Stimulated activated CD8-positive, alpha-beta memory T cell treated with anti-CD3 and anti-CD28 coated beads, Interleukin-7, amount 100 ng/mL, for 1 hour (primary cell): ENCODE results near the gene SLC15A4.
"Not testable (repeated sequence)": the region's sequence is repeated elsewhere in the genome, so short reads cannot be mapped to it uniquely, and the experiment has no call there.

Experiments used
- DNase-seq, 2 donors: peaks; one replicate each; pipeline ENCODE4 v3.0.0-alpha.2; 2020; ENCODE audit warnings: low read depth in 2 of 2

SLC15A4 gene

DNA sequence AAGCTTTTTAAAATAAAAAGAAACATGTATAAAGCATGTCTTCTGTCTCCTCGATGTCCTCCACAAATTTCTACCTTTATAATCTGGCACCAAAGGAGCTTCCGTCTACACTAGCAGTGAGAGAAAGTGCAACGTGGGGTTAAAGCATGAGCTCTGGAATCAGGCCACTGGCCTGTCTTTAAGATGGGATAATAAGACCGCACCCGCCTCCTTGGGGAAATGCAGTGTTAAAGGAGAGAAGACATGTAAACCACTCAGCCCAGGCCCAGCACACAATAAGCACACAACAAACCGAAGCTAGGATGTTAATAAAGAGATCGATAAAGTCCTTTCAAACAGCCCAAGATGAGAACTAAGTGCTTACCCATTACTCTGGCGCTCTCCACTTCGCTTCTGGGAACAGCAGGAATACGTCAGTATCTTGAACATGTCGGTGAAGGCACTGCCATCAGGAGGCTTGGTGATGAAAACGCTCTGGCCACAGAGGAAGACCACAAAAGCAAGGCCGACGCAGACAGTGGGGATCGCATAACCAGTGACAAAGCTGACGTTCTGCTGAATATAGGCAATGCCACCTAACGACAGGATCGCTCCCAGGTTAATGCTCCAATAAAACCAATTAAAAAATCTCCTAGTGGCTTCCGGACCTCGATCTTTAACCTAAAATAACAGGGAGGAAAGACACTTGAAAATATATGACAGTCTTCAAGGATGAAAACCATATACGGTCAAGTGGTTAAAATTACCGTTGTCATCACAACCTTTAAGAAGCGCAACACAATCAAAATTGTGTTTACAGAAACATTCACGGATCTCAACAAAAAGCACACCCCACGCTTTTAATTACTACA, 9.1 kb downstream of the SLC15A4 start:
- DNase-seq = no peak

DNA sequence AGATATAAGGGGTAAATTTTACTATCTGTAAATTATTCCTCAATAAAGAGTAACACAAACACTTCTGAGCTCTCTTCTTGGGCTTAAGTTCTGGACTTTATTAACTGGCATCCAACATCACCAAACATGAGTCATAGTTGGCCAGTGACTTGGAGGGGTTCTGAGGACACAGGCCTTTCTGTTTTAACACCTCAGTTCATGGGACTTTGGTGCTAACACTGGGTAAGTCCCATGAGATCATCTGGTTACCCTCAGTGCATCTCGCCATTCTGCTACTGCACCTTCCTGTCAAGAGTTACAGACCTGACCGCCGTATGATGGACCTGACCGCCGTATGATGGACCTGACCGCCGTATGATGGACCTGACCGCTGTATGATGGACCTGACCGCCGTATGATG, 9.9 kb downstream of the SLC15A4 start:
- DNase-seq = no peak

DNA sequence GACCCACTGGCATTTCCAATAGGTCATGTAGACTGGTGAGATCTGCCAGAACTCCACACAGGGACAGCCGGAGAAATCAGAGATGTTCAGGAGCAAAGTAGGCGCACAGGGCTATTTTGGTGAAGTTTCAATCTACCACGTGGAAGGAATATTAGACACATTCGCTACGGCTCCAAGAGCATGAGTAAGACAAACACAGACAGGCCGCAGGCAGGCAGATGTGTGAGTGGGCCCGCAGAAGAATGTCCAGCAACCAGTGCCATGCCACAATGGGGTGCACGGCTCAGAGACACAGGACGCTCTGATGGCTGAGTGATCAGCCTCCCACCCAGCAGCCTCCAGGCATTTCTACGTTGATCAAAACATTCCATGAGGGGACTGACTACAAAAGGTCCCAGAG, 10.4 kb downstream of the SLC15A4 start:
- no peak for DNase-seq

DNA sequence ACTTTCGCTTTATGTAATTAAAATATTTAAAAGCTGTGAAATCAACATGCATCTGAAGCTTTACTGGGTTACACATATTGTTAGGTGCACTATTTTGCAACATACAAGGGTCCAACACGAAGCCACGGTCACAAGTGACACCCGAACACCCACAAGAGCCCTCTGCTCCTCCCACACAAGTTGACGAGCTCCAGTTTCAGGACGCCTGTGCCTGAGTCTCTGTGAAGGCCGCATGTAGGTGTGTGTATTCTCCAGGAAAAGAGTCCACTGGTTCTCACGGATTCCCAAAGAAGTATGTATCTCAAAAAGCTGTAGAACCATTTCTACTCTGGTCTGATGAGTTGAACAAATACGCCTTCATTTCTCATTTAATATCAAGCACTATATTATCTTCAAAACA, 12.0 kb downstream of the SLC15A4 start:
- DNase-seq = no peak

DNA sequence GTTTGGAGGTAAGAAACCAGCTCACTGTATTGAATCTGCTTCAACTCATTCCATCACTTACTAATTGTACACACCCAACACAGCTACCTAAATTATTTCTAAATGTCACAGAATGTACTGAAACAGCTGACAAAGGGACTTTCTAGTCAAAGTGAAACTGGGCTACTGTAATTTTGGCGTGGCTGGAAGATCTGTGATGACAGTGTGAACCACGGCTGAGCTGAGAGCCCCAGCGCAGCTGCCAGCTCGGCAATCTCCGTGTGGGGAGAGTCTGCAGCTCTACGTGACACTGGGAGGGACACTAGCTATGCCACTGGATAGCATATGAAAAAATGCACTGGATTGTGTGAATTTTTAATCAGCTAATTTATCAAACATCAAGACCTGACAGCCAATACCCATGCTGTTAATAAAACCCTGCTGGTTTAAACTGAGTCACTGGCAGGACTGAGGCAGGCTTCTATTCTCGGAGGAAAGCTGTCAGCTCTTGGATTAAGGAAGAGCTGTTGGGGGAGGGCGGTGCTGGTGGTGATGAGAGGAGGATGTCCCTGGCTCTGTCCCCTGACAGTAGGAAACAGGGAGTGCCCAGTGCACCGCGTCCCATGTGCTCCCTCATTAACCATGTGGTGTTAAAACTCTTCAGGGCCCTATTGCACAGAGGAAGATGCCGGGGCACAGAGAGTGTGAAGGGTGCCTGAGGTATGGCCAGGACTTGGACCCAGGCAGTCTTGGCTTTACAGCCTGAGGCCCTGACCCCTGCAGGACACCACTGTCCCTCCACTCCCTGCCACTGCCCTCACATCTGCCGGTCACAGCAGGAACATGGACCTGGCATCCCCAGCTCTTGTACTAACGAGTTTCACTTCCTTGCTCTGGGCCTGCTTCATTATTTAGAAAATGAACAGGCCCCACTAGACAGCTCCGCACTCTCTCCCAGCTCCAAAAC, 13.3 kb downstream of the SLC15A4 start:
- DNase-seq = no peak

DNA sequence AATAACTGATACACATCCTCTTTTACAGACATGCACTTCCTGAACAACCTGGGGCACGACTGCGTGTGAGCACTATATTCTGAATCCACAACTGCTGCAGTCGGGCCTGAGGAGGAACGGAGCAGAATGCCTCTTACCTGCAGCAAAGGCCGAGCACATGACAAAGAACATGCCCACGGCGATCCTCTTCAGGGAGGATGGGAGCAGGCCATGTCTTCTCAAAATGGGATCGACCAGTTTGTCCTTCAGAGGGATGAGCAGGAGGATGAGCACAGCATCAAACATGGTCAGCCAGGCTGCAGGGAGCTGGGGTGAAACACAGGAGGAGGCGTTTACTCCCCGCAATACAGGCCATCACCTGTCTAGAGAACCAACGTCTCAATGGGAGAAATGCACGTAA, 15.1 kb downstream of the SLC15A4 start:
- no peak for DNase-seq

DNA sequence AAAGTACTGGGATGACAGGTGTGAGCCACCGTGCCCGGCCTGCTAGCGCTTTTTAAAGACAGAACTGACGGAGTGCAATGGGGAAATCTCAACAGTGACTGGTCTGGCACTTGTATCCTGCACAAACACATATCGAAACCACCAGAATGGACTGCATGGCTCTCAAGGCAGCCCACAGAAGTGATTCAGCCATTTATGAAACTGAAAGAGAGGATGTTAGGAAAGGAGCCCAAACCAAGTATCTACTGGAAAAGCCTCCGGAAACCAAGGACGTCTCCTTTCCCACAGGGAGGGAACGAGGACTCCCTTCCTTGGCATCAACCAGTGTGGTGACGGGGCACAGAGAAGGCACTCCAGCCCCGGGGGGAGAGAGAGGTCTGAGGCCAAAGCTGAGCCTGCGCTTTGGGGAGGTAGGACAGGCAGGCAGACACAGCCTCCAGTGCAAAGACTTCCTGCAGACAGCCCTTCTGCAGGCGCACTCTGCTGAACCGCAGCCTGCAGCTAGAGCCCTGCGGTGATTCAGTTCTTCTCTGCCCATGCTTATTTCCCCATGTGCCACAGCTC, 16.5 kb downstream of the SLC15A4 start:
- no peak for DNase-seq

DNA sequence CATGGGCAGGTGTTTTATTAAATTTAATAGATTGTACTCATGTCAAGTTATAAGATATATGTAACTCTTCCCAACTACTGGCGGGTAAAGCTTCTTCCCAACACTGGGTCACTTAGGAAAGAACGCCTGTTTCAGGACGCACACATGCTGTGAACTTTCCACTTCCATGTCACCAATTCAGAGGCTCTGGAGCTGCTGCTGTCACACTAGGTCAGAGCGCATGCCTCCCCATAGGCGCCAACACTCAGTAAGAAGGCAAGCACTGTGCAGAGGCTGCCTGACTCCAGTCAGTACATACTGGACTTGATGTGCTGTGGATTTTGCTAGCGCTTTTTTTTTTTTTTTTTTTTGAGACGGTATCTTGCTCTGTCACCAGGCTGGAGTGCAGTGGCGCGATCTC, 17.2 kb downstream of the SLC15A4 start:
- DNase-seq = no peak

DNA sequence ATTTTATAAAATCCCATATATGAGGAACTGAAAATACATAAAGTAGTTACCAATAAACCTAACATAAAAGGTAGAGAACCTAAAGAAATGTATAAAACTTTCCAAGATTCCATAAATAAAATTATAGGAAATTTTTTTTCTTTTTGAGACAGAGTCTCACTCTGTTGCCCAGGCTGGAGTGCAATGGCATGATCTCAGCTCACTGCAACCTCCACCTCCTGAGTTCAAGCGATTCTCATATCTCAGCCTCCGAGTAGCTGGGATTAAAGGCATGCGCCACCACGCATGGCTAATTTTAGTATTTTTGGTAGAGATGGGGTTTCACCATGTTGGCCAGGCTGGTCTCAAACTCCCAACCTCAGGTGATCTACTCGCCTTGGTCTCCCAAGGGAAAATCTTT, 18.4 kb downstream of the SLC15A4 start:
- DNase-seq = not testable (repeated sequence)

DNA sequence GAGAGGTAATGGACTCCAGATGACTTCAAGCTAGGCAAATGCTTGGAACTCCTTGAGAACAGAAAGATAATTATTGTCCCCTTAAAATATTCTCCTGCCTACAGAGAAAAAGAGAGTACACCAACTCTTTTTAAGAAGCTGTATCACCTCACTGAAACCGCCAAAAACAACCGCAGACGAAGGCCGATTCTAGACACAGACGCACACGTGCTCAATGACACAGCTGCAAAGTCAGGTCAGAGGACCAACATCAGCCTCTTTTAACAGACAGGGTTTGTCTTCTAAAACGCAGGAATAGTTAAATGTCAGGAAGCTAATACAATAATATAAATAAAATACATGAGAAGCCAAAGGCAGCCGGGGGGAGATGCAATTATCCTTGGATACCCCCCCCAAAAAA, 19.0 kb downstream of the SLC15A4 start:
- no peak for DNase-seq

DNA sequence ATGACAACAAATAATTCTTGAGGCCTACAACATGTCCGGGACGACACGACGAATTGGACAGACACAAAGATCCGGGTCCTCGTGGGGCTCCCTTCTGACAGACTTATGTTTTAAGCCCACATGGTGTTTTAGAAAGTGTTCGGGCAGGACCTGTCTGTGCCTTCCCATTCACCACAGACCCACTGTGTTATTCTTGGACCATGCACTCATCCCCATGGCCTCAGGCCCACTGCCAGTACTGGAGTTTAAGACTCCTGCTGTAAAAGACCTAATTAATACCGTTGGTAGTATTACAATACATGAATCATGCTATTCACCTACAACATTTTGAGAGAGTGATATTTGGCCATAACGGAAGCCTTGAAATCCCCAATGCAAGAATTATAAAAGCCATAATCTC, 20.0 kb downstream of the SLC15A4 start:
- DNase-seq = no peak

DNA sequence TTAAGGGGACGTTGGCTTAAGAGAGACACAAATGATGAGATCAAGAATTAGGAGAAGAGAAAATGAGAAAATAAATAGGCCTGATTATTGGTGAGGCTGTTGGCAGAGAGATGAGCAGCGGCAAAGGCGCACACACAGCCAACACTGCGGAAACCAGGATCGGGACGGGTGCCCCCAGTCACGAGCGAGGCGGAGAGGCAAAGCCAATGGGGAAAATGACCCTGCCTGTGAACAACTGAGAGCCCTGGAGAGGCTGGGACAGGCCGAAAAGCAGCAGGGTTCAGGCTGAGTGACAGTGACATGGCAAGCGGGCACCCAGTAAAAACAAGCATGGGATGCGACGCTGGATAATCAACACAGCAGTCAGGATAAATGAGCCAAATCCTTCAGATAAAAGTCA, 21.0 kb downstream of the SLC15A4 start:
- DNase-seq = no peak

DNA sequence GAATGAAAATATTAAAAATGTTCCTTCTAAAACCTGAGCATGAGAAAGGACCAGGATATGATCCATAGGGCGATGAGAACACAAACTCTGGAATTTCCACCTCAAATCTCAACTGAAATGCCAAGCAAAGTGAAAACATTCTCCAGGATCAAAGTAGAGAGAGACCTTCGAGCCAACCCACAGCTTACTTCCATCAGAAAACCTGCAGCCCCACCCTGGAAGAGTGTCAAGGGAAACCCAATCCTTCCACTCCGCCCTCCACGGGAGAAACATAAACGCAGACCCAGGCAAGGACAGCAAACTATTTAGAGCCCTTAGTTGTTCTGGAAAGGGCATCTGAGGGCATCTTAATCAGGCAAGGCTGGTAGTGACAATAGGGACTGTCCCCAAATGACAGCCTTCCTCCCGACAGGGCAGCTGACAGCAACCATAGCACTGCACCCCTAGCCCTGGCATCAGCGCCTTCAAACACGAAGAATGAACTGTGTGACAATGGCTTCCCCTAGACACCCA, 21.8 kb downstream of the SLC15A4 start:
- DNase-seq = no peak

DNA sequence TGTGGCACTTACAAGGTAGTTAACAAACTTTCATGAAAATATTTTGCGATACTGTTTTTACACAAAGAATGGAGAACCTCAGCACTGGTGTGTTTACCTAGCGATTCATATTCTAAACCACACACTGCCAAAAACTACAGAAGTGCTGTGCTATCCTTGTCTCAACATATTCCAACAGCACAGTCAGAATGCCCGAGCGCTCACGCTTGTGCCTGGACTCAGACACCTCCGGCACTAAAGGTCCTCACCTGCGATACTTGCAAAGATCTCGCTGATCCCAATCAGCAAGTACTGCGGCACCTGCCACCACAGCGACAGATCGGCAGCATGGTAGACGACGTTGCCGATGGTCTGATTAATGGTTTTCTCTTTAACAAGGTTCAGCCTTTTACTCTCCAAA, 23.2 kb downstream of the SLC15A4 start:
- DNase-seq = no peak

DNA sequence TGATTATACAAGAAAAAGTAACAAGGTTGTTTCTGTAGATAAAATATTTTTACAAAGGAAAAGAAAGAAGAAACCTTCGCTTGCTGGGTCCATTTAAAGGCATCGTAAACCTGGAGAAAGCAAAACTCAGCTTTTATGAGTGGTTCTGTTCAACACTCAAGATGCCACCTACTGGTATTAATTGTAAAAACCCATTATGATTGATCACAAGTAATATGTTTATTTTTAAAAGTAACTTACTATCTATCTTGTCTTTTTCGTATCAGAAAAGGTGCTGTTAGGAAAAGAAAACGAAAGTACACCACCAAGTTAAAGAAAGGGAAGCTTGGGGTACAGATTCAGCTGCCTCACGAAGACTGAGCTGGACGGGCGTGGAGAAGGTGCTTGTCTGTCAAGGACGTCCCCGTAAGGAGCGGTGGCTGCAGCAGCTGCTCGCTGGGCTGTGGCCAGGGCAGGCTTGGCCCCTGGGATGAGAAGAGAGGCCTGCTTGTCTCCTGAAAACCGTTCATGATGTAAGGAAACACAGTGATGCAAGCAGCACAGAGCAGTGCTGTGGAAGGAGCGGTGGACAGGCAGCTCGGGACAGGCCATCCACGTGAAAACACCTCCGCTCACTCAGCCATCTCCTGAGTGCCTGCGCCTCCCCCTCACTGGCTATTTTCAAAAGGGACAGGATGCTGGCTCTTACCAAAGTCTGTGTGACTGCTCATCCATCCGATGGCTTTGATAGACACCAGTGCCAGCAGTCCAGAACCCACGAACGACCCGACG, 25.0 kb downstream of the SLC15A4 start:
- no peak for DNase-seq

DNA sequence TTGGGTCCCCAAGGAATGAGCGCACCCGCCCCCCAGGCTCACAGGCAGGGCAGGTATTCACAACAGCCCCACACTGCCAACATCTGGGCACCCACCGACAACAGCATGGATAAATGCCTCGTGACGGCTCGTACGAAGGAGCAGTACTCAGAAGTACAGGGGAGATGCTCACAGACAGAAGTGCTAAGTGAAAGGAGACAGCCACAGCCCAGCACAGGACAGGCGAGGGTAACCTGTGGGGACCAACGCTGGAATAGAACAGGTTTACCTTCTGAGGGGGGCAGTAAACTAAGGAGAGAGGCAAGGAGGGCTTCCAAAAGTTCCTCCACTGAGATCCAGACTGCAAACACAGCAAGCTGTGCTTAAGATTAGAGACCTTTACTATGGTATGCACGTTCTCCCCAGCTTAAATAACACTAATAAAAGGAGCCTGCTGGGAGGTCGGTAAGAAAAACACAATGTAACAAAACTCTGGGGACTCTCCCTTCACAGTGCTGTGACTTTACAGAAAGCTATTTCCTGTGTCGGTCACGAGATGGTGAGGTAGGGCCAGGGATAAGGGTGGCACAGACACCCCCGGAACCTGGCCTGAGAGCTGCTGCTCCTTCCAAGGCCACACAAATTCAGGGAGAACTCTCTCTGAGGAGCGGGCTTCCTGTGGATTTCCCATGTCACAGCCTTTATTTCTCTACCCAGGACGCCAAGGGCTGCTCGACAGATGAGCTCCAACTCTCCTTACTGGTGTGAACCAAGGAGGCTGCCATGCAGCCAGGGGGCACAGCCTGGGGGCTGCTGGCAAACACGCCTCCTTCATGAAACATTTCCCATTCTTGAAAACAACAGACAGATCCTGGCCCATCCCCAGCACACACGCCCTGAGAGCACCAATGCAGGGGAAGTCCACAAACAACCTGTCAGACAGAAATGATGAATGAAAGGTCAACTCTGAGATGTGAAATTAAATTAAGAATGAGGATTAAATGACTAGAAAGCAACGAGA, 26.3 kb downstream of the SLC15A4 start:
- DNase-seq = no peak

DNA sequence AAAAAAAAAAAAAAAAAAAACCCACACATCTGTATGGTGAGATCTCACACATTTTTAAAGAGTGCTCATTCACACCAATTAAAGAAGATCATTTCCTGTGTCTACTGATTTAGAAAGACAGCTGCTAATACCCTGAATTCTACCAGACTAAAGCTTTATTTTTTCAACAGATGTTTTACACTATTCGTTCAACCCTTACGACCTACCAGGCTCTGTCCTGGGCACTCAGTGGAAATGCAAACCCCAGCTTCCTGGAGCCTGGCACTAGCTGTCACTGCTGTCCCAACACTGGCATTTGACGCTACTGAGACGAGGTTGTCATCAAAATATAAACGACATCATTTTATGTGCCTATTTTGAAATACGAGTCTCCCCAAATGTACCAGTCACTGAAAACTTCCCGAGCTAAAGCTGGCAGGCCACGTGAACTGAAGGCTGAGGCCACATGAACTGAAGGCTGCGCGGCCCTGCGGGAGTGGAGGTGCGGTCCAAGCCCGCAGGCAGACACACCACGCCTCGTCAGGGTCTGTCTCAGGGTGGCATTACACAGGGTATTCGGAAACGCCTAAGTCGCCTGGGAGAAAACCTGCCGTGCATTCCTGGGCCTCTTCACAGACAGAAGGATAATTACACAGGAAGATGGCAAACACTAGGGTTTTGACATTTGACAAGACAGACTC, 27.2 kb downstream of the SLC15A4 start:
- no peak for DNase-seq

DNA sequence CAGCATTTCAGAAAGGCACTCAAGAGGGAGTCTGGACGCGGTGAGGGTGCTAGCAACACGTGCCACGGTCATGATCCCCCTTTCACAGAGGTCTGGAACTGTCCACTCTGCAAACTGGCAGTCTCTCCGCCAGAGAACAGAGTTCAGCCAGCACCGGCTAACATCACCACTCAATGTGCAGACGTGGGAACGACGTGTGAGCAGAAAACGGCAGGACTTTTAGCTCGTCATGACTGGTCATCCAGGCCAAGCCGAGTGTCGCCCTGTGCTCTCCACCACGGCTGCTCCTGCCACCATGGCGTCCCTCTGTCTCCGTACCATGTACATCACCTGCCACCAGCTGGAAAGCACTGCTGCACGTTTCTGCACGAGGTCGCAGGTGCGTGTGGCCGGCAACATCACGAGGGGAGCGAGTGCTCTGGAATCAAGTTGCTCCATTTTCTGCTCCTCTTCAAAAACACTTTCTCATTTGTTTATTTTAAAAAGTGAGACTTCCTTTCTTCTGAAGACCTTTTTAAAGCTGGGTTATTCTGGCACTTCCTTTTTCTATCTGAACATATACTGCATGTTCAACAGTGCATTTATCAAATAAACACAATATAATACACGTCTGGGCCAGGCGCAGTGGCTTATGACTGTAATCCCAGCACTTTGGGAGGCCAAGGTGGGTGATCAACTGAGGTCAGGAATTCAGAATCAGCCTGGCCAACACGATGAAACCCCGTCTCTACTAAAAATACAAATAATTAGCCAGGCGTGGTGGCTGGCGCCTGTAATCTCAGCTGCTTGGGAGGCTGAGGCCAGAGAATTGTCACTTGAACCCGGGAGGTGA, 28.0 kb downstream of the SLC15A4 start:
- no peak for DNase-seq
